Measurements from ENCODE around the gene ZNF420. TPM values are rescaled to one million over a fixed set of nuclear protein-coding genes. Genes with fewer than 3 reads are reported as not detected.
A peak's percentile ranks its signal among the peaks of the same experiment; 100 is the strongest.

ZNF420 gene
- total RNA-seq, 1 experiment from 2014 or later: 12.3 TPM

- TF ChIP-seq, protein P1, sequence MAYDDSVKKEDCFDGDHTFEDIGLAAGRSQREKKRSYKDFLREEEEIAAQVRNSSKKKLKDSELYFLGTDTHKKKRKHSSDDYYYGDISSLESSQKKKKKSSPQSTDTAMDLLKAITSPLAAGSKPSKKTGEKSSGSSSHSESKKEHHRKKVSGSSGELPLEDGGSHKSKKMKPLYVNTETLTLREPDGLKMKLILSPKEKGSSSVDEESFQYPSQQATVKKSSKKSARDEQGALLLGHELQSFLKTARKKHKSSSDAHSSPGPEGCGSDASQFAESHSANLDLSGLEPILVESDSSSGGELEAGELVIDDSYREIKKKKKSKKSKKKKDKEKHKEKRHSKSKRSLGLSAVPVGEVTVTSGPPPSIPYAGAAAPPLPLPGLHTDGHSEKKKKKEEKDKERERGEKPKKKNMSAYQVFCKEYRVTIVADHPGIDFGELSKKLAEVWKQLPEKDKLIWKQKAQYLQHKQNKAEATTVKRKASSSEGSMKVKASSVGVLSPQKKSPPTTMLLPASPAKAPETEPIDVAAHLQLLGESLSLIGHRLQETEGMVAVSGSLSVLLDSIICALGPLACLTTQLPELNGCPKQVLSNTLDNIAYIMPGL (CRISPR knock-in tag; IDR thresholded peaks at IDR 0.05): no peak
- TF ChIP-seq IRF2 (CRISPR knock-in tag; IDR thresholded peaks at IDR 0.05; ENCODE audit: borderline replicate concordance, low read depth): no peak
These were observed 1.0 kb downstream of the ZNF420 start (continued) for GRCh38 chr19:37079238-37079637.

- Mint-ChIP-seq H3K27me3 (ENCODE audit: low read depth) (peaks cover 3% of the 10 kb centered on the region; the same call in 1 of the 2 replicates), H3K9me3 (peaks cover 49% of the 10 kb centered on the region), H3K4me1 (peaks cover 17% of the 10 kb centered on the region), H3K4me3 (no peak overlapping the region), H3K27ac (no peak overlapping the region), H3K36me3 (peaks cover 45% of the 10 kb centered on the region)
- ChIA-PET POLR2A (no interaction called here), CTCF (no interaction called here)
- no peak for DNase-seq (ENCODE audit: low spot score)
- no peak for ATAC-seq
- TF ChIP-seq TEAD4 (CRISPR knock-in tag; IDR thresholded peaks at IDR 0.05): no peak
- TF ChIP-seq JUN (CRISPR knock-in tag; IDR thresholded peaks at IDR 0.05): no peak
- no peak for TF ChIP-seq GABPB1 (CRISPR knock-in tag; IDR thresholded peaks at IDR 0.05)
- no peak for TF ChIP-seq TP53 (CRISPR knock-in tag; IDR thresholded peaks at IDR 0.05)
- no peak for TF ChIP-seq SOX15 (CRISPR knock-in tag; IDR thresholded peaks at IDR 0.05)
- no peak for TF ChIP-seq ZNF219 (CRISPR knock-in tag; IDR thresholded peaks at IDR 0.05; ENCODE audit: borderline replicate concordance)
- no peak for TF ChIP-seq ZSCAN18 (CRISPR knock-in tag; IDR thresholded peaks at IDR 0.05)
- TF ChIP-seq CBFB (CRISPR knock-in tag; IDR thresholded peaks at IDR 0.05; ENCODE audit: low read depth): no peak
These were observed 4.1 kb downstream of the ZNF420 start for GRCh38 chr19:37082307-37082706.

DNA sequence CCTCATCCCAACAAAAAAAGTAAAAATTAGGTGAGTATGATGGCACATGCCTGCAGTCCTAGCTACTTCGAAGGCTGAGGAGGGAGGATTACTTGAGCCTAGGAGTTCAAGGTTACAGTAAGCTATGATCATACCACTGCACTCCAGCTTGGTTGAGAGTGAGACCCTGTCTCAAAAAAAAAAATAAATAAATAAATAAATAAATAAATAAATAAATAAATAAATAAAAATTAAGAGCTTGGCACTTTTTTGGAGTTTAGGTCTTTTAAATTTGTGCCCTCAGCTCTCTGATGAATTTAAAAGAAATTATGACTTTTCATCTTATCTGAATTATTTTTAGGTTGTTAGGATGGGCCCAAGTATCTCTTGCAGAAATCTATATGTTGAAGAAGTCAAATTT lies 8.9 kb downstream of the ZNF420 start:
- ChIA-PET POLR2A (no interaction called here), CTCF (no interaction called here)
- Mint-ChIP-seq H3K4me3 (no peak overlapping the region), H3K36me3 (peaks cover 61% of the 10 kb centered on the region), H3K4me1 (no peaks in the 10 kb centered on the region), H3K27me3 (ENCODE audit: low read depth) (peaks cover under 1% of the 10 kb centered on the region; the same call in 1 of the 2 replicates), H3K27ac (no peak overlapping the region), H3K9me3 (peaks cover 50% of the 10 kb centered on the region)
- no peak for TF ChIP-seq ZNF423 (CRISPR knock-in tag; IDR thresholded peaks at IDR 0.05)
- TF ChIP-seq, protein P2, sequence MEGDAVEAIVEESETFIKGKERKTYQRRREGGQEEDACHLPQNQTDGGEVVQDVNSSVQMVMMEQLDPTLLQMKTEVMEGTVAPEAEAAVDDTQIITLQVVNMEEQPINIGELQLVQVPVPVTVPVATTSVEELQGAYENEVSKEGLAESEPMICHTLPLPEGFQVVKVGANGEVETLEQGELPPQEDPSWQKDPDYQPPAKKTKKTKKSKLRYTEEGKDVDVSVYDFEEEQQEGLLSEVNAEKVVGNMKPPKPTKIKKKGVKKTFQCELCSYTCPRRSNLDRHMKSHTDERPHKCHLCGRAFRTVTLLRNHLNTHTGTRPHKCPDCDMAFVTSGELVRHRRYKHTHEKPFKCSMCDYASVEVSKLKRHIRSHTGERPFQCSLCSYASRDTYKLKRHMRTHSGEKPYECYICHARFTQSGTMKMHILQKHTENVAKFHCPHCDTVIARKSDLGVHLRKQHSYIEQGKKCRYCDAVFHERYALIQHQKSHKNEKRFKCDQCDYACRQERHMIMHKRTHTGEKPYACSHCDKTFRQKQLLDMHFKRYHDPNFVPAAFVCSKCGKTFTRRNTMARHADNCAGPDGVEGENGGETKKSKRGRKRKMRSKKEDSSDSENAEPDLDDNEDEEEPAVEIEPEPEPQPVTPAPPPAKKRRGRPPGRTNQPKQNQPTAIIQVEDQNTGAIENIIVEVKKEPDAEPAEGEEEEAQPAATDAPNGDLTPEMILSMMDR (IDR thresholded peaks at IDR 0.05): no peak
- no peak for ATAC-seq
- DNase-seq (ENCODE audit: low spot score): no peak

- ATAC-seq (no peak), DNase-seq (ENCODE audit: low spot score) (no peak)
- H3K9me3 Mint-ChIP-seq: peaks cover 50% of the 10 kb centered on the region
- H3K4me3 Mint-ChIP-seq: no peak overlapping the region
- no peaks in the 10 kb centered on the region for H3K27me3 Mint-ChIP-seq (ENCODE audit: low read depth)
- 0 out of 2 replicates have a peak, but pooled peaks have one; percentile 46 for TF ChIP-seq ZNF317 (CRISPR knock-in tag; IDR thresholded peaks at IDR 0.05; ENCODE audit: borderline replicate concordance, low read depth)
- TF ChIP-seq MLX (CRISPR knock-in tag; IDR thresholded peaks at IDR 0.05): no peak
- CTCF ChIA-PET: no interaction called here
- no peak overlapping the region for H3K27ac Mint-ChIP-seq
- peaks cover 77% of the 10 kb centered on the region for H3K36me3 Mint-ChIP-seq
- no peaks in the 10 kb centered on the region for H3K4me1 Mint-ChIP-seq
- POLR2A ChIA-PET: no interaction called here
These were observed 17.6 kb downstream of the ZNF420 start for GRCh38 chr19:37095859-37096258.

Data from WTC11 (cell line).